CD4-positive, alpha-beta T cell treated with Interleukin-12 subunit alpha and Interleukin-12 subunit beta, for 1 hour (primary cell): ENCODE results near the gene SH3BP5.

Source experiments
- DNase-seq: peaks from one replicate; pipeline ENCODE4 v3.0.0-alpha.2; 2020

The SH3BP5 gene

GRCh38 chr3:15347063-15347736 is 14.8 kb upstream of the SH3BP5 start:
- DNase-seq: peak; percentile 58

- no peak for DNase-seq
Observed at GRCh38 chr3:15346516-15346915, 14.1 kb upstream of the SH3BP5 start.

GRCh38 chr3:15345608-15346137 is 13.3 kb upstream of the SH3BP5 start:
- DNase-seq: peak; percentile 19

GRCh38 chr3:15345066-15345607 is 12.8 kb upstream of the SH3BP5 start:
- no peak for DNase-seq

- no peak for DNase-seq
Observed at GRCh38 chr3:15342945-15343344, 10.6 kb upstream of the SH3BP5 start.

GRCh38 chr3:15342246-15342645 is 9.9 kb upstream of the SH3BP5 start:
- DNase-seq: no peak

- no peak for DNase-seq
Observed at GRCh38 chr3:15341030-15341726, 8.8 kb upstream of the SH3BP5 start.

- DNase-seq: no peak
Observed at GRCh38 chr3:15339786-15340215, 7.4 kb upstream of the SH3BP5 start.

- DNase-seq: no peak
Observed at GRCh38 chr3:15339001-15339400, 6.6 kb upstream of the SH3BP5 start.

- DNase-seq: no peak
Observed at GRCh38 chr3:15337963-15338362, 5.6 kb upstream of the SH3BP5 start.

- DNase-seq: no peak
Observed at GRCh38 chr3:15336057-15336456, 3.7 kb upstream of the SH3BP5 start.

GRCh38 chr3:15333956-15334263 is 1.5 kb upstream of the SH3BP5 start:
- DNase-seq: no peak

- no peak for DNase-seq
Observed at GRCh38 chr3:15333099-15333955, 941 bp upstream of the SH3BP5 start.

GRCh38 chr3:15331606-15332404 is 581 bp downstream of the SH3BP5 start:
- DNase-seq: peak; percentile 40

GRCh38 chr3:15331072-15331605 is 1.2 kb downstream of the SH3BP5 start:
- no peak for DNase-seq

GRCh38 chr3:15330031-15330596 is 2.3 kb downstream of the SH3BP5 start:
- no peak for DNase-seq

GRCh38 chr3:15329046-15330005 is 3.1 kb downstream of the SH3BP5 start:
- DNase-seq: no peak

- peak; percentile 32 for DNase-seq
Observed at GRCh38 chr3:15327941-15328340, 4.4 kb downstream of the SH3BP5 start.

- DNase-seq: no peak
Observed at GRCh38 chr3:15326673-15327072, 5.7 kb downstream of the SH3BP5 start.

GRCh38 chr3:15326037-15326436 is 6.3 kb downstream of the SH3BP5 start:
- DNase-seq: no peak

GRCh38 chr3:15325228-15325627 is 7.2 kb downstream of the SH3BP5 start:
- no peak for DNase-seq
